ENCODE data around the gene PHOSPHO2.
"Not testable (repeated sequence)": the region's sequence is repeated elsewhere in the genome, so short reads cannot be mapped to it uniquely, and the experiment has no call there.

The PHOSPHO2 gene

GRCh38 chr2:169694894-169695260 lies 608 bp downstream of the PHOSPHO2 start:
- peak overlapping the region; percentile 87 for H3K4me3 ChIP-seq (ENCODE audit: low read depth, low read length)
- H3K9me3 ChIP-seq (ENCODE audit: control insufficient read depth, insufficient read depth, low read depth, low read length): no peaks in the 10 kb centered on the region
- H3K36me3 ChIP-seq (ENCODE audit: control insufficient read depth in 2 of 2, insufficient read depth in 1 of 2, low read length in 2 of 2): peaks cover 8 to 17% of the 10 kb centered on the region in 2 experiments; a peak in 2 of 3 replicates
- peak overlapping the region; percentile 63 for H3K27ac ChIP-seq (ENCODE audit: extremely low read depth, low read depth, low read length)
- ChIA-PET CTCF (no interaction called here), POLR2A (interaction anchor here (0.9 to 1.8 kb wide), 4 partner anchors 32 to 110 kb away, joined by 3 to 6 read pairs (median 4); partner anchors contain the start of gene PPIG)
- TF ChIP-seq ZNF560 (tag by site-specific recombination; IDR thresholded peaks at IDR 0.05; ENCODE audit: borderline replicate concordance) (no peak), ZNF473 (tag by site-specific recombination; IDR thresholded peaks at IDR 0.05) (no peak), ZNF677 (tag by site-specific recombination; IDR thresholded peaks at IDR 0.05) (no peak), ZBTB7A (tag by site-specific recombination; IDR thresholded peaks at IDR 0.05; ENCODE audit: low read depth) (no peak), ZFP69B (tag by site-specific recombination; IDR thresholded peaks at IDR 0.05) (no peak), ZNF660 (tag by site-specific recombination; IDR thresholded peaks at IDR 0.05) (no peak), ZNF221 (tag by site-specific recombination; IDR thresholded peaks at IDR 0.05; ENCODE audit: borderline replicate concordance) (no peak), ZNF777 (tag by site-specific recombination; IDR thresholded peaks at IDR 0.05; ENCODE audit: borderline replicate concordance) (no peak), ZNF37A (tag by site-specific recombination; IDR thresholded peaks at IDR 0.05) (no peak), ZNF280D (tag by site-specific recombination; IDR thresholded peaks at IDR 0.05) (no peak)
- TF ChIP-seq, protein P1, sequence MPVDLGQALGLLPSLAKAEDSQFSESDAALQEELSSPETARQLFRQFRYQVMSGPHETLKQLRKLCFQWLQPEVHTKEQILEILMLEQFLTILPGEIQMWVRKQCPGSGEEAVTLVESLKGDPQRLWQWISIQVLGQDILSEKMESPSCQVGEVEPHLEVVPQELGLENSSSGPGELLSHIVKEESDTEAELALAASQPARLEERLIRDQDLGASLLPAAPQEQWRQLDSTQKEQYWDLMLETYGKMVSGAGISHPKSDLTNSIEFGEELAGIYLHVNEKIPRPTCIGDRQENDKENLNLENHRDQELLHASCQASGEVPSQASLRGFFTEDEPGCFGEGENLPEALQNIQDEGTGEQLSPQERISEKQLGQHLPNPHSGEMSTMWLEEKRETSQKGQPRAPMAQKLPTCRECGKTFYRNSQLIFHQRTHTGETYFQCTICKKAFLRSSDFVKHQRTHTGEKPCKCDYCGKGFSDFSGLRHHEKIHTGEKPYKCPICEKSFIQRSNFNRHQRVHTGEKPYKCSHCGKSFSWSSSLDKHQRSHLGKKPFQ (tag by site-specific recombination; IDR thresholded peaks at IDR 0.05): no peak; the same call in 1 of the 2 replicates
- TF ChIP-seq, protein P2, sequence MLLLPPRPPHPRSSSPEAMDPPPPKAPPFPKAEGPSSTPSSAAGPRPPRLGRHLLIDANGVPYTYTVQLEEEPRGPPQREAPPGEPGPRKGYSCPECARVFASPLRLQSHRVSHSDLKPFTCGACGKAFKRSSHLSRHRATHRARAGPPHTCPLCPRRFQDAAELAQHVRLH (tag by site-specific recombination; IDR thresholded peaks at IDR 0.05): no peak
- no peaks in the 10 kb centered on the region; the same call in 1 of the 2 replicates for H3K4me1 ChIP-seq (ENCODE audit: control insufficient read depth, insufficient read depth, low read length)

GRCh38 chr2:169696381-169696780 lies 2.1 kb downstream of the PHOSPHO2 start:
- POLR2A ChIA-PET: no interaction called here

DNA sequence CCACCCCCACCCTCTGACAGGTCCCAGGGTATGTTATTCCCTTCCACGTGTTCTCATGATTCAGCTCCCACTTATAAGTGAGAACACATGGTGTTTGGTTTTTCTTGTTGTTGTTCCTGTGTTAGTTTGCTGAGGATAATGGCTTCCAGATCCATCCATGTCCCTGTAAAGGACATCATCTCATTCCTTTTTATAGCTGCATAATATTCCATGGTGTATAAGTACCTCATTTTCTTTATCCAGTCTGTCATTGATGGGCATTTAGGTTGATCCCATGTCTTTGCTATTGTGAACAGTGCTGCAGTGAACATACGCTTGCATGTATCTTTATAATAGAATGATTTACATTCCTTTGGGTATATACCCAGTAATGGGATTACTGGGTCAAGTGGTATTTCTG lies 4.9 kb downstream of the PHOSPHO2 start:
- H3K9me3 ChIP-seq (ENCODE audit: control insufficient read depth, insufficient read depth, low read depth, low read length); H3K27ac ChIP-seq (ENCODE audit: extremely low read depth, low read depth, low read length); H3K4me1 ChIP-seq (ENCODE audit: control insufficient read depth, insufficient read depth, low read length); H3K4me3 ChIP-seq (ENCODE audit: low read depth, low read length); POLR2A ChIA-PET: not testable (repeated sequence)
- peak; percentile 81 for TF ChIP-seq ZNF146 (tag by site-specific recombination; IDR thresholded peaks at IDR 0.05)
- TF ChIP-seq, protein P2 (tag by site-specific recombination; IDR thresholded peaks at IDR 0.05): 0 out of 2 replicates have a peak, but pooled peaks have one; percentile 43
- peaks cover 8 to 39% of the 10 kb centered on the region in 2 experiments; a peak in 2 of 3 replicates for H3K36me3 ChIP-seq (ENCODE audit: control insufficient read depth in 2 of 2, insufficient read depth in 1 of 2, low read length in 2 of 2)
- CTCF ChIA-PET: interaction anchor here (0.7 kb wide), 1 partner anchor 223 kb away, joined by 4 read pairs; no protein-coding TSS in a partner anchor

More at GRCh38 chr2:169696381-169696780, 2.1 kb downstream of the PHOSPHO2 start:
- TF ChIP-seq TRIM28 (IDR thresholded peaks at IDR 0.05; ENCODE audit: borderline replicate concordance, low read length): no peak
- no peak for TF ChIP-seq ZBTB6 (tag by site-specific recombination; IDR thresholded peaks at IDR 0.05)
- no peak for TF ChIP-seq SCRT1 (tag by site-specific recombination; IDR thresholded peaks at IDR 0.05; ENCODE audit: borderline replicate concordance)
- Histone ChIP-seq H3K36me3 (ENCODE audit: control insufficient read depth in 2 of 2, insufficient read depth in 1 of 2, low read length in 2 of 2) (peaks cover 8 to 22% of the 10 kb centered on the region in 2 experiments; a peak in 2 of 3 replicates), H3K4me3 (ENCODE audit: low read depth, low read length) (no peak overlapping the region), H3K27ac (ENCODE audit: extremely low read depth, low read depth, low read length) (no peak overlapping the region), H3K9me3 (ENCODE audit: control insufficient read depth, insufficient read depth, low read depth, low read length) (no peaks in the 10 kb centered on the region), H3K4me1 (ENCODE audit: control insufficient read depth, insufficient read depth, low read length) (no peaks in the 10 kb centered on the region; the same call in 1 of the 2 replicates)
- CTCF ChIA-PET: interaction anchor here (0.6 to 0.7 kb wide), 2 partner anchors 56 to 96 kb away, joined by 3 to 4 read pairs; no protein-coding TSS in a partner anchor

All from HEK293 (cell line).